NCI-H1694 (cell line): Measurements from ENCODE around the gene IP6K3.

Experiments used
- DNase-seq: peaks from one replicate; lab custom pipeline; 2025; lab: John Stamatoyannopoulos, UW

The IP6K3 gene

DNA sequence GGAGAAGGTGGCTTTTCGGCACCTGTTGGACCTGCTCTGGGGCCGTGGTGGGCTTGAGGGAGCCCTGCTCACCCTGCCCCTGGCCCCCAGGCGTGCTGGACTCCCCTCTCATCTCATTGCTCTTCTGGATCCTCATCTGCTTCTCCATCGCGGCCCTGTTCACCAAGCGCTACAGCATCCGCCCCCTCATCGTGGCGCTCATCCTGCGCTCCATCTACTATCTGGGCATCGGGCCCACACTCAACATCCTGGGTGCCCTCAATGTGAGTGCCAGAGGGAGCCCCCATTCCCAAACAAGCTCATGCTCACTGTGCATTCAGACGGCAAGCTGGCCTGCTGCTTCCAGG is 57.6 kb downstream of the IP6K3 start:
- no peak for DNase-seq

GRCh38 chr6:33688451-33689147 is 58.1 kb downstream of the IP6K3 start:
- no peak for DNase-seq

GRCh38 chr6:33688006-33688405 is 58.7 kb downstream of the IP6K3 start:
- DNase-seq, result no peak

GRCh38 chr6:33686981-33687975 is 59.4 kb downstream of the IP6K3 start:
- DNase-seq, result no peak

- DNase-seq, result no peak
Observed at GRCh38 chr6:33686225-33686924, 60.3 kb downstream of the IP6K3 start.

GRCh38 chr6:33685411-33686224 is 61.1 kb downstream of the IP6K3 start:
- no peak for DNase-seq

DNA sequence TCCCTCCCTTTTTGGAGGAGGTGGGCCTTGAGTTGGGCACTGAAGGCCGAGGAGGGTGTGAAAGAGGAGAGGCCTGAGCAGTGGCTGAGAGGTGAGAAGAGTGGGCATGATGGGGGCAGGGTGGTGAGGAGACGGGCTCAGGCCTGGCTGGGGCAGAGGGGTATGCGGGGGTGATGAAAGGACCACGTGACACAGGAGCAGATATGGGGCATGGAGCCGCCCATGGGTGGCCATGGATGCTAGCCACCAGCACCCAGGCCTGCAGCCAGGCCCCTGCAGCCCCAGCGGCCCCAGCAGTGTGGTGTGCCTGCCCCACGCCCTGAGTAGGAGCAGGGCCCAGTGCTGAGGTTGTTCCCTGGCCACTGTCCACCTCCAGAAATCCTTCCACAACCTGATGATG is 61.7 kb downstream of the IP6K3 start:
- no peak for DNase-seq

DNA sequence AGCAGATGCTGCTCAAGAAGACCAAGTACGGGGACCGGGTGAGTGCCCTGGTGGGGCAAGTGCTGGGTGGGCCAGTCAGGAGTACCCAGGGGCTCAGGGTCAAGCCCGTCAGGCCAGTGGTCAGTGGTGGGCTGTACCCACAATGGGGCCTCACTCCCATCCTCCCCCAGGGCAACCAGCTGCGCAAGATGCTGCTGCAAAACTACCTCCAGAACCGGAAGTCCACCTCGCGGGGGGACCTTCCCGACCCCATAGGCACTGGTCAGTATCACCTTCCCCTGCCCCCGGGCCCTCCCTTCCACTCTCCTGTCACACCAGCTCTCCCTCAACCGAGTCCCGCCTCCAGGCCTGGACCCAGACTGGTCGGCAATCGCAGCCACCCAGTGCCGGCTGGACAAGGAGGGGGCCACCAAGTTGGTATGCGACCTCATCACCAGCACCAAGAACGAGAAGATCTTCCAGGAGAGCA is 62.2 kb downstream of the IP6K3 start:
- DNase-seq, result no peak

DNA sequence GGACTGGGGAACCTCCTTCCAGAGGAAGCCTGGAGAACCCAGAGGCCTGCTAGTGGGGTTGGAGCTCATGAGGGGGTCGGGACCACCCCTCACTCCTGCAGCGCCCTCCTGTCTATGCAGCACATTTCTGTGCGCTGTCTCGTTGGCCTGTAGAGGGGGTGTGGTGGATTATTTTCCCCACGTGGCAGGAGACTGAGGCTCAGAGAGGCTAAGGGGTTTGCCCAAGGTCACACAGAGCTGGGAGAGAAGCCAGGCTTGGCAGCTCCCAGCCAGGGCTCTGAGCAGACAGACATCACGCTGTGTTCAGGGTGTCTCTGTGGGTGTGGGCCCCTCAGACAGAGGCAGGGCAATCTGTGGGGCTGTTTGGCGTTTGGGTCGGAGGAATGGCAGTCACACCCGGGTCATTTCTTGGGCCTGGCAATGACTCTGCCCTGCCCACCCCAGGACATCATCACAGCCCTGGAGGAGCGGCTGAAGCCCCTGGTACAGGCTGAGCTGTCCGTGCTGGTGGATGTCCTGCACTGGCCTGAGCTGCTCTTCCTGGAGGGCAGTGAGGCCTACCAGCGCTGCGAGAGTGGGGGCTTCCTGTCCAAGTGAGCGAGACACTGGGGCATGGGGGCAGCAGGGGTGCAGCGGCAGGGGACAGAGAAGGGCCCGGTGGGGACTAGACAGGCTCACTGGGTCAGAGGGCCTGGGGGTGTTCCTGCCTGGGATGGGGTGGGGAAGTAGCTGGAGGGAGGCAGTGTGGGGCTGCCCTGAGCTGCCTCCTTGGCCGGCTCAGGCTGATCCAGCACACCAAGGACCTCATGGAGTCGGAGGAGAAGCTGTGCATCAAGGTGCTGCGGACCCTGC is 62.9 kb downstream of the IP6K3 start:
- no peak for DNase-seq

DNA sequence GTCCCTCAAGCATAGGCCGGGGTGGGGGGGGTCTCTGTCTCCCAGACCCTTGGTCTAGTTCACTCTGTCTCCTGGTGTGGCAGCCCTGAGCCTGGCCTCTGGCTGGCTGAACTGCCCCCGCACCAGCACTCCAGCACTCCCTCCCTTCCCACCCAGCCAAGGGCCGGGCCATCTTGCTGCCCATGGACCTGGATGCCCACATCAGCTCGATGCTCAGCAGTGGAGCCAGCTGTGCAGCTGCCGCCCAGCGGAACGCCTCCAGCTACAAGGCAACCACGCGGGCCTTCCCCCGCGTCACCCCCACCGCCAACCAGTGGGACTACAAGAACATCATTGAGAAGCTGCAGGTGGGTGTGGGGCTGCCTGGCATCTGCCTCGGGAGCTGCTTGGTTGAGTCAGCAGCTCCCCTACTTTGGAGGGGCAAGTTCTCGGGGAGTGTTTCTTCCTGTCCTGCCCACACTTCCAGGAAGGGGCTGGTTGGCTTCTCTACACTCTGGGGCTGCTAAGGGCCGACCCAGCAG is 63.6 kb downstream of the IP6K3 start:
- no peak for DNase-seq

DNA sequence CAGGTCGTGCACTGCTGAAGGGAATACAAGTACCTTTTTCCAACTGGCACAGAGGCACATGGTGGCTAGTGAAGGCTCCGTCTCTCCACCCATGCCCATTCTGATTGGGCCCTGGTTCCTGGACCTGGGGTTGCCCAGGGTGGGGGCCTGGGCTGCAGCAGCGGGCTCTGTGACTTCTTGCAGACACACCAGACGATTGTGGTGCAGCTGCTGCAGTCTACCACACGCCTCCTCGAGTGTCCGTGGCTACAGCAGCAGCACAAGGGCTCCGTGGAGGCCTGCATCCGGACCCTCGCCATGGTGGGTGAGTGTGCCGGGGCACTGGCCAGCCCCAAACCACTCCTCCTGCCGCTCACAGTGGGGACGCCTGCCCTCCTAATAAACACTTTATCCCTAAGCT is 64.4 kb downstream of the IP6K3 start:
- no peak for DNase-seq

DNA sequence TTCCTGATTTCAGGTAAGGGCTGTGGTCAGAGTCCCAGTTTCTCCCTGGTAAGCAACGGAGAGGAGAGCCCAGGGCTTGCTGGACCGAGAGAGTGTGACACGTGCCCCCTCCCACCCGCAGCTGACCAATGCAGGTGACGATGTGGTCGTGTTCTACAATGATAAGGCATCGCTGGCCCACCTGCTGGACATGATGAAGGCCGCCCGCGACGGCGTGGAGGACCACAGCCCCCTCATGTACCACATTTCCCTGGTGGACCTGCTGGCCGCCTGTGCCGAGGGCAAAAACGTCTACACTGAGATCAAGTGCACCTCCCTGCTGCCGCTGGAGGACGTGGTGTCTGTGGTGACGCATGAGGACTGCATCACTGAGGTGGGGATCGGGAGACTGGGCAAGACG is 66.9 kb downstream of the IP6K3 start:
- no peak for DNase-seq

GRCh38 chr6:33678932-33679490 is 67.7 kb downstream of the IP6K3 start:
- DNase-seq, result no peak

DNA sequence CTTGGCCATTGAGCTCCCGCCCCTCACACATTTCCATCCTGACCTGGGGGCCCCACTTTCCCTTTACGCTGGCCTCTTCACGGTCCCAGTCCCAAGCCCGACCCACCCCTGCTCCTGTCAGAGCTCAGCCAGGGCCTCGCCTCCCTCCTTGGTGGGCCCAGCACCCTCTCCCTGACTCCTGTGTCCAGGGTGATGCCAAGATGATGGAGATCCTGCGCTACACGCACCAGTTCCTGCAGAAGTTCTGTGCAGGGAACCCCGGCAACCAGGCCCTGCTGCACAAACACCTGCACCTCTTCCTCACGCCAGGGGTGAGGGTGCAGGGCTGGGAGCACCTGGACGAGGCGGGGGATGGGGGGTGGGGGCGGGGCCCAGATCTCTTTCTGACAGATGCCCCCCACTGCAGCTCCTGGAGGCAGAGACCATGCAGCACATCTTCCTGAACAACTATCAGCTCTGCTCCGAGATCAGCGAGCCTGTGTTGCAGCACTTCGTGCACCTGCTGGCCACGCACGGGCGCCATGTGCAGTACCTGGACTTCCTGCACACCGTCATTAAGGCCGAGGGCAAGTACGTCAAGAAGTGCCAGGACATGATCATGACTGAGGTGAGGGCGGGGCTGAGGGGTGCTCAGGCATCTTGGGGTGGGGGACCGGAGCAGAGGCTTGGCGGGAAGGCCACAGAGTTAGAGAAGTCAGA is 68.3 kb downstream of the IP6K3 start:
- DNase-seq, result no peak

DNA sequence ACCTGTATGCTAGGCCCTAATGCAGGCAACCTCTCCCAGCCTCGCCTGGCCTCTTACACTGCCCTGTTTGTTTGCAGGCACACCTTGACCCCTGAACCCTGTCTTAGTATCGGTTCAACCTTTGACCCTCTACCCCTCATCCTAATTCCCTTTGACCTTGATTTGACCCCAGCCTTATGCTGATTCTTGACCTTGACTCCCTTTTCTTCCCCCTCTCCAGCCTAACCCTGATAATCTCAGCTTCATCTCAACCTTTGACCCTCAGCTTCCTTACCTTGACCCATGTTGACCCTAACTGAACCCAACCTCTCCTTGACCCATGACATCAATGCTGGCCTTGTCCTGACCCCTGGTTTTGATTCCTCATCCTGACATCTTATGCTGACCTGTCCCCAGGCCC is 69.0 kb downstream of the IP6K3 start:
- no peak for DNase-seq

DNA sequence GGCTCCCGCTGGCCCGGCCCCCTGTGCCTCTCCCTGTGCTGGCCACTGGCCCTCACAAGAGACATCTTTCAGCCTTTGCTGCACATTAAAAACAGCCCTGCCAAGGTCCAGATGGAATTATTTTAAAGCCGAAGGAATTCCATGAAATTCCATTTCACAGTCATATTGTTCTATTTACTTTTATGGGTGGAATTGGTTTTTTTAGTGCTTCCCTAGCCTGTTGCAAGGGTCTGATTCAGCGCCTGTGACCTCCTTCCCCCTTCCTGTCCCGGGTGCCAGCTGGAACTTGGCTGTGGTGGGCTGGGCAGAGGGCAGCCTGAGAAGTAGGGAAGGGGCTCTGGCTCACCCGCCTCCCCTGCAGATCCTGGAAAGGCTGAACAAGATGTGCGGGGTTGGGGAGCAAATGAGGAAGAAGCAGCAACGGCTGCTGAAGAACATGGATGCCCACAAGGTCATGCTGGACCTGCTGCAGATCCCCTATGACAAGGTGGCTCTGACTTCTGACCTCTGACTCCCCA is 69.5 kb downstream of the IP6K3 start:
- no peak for DNase-seq

- DNase-seq, result no peak
Observed at GRCh38 chr6:33676416-33677142, 70.1 kb downstream of the IP6K3 start.

GRCh38 chr6:33675968-33676367 is 70.7 kb downstream of the IP6K3 start:
- DNase-seq, result no peak

DNA sequence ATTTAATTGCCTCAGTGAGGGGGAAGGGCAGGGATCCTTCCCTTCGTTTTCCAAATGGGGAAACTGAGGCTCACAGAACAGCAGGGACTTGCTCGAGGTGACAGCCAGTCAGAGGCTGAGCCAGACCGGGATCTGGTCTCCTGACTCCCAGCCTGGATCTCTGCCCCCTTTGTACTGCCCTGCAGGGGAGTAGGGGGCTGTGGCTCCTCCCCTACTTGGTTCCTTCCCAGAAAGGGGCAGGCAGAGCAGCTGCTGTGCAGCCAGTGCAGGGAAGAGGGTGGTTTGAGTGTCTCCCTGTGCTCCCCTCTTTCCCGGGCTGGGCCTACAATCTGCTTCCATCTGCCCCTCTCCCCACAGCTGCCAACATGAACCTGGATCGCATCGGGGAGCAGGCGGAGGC is 72.9 kb downstream of the IP6K3 start:
- peak; percentile 45 for DNase-seq
